IPS-11a (cell line): Measurements from ENCODE around the gene PDE9A.
A peak's percentile ranks its signal among the peaks of the same experiment; 100 is the strongest.
"Not testable (repeated sequence)": the region's sequence is repeated elsewhere in the genome, so short reads cannot be mapped to it uniquely, and the experiment has no call there.

Experiments
- H3K4me3 ChIP-seq: one replicate; pipeline ENCODE4 v1.5.1; 2013; ENCODE audit warnings: low read depth, low read length, control low read depth

PDE9A gene

DNA sequence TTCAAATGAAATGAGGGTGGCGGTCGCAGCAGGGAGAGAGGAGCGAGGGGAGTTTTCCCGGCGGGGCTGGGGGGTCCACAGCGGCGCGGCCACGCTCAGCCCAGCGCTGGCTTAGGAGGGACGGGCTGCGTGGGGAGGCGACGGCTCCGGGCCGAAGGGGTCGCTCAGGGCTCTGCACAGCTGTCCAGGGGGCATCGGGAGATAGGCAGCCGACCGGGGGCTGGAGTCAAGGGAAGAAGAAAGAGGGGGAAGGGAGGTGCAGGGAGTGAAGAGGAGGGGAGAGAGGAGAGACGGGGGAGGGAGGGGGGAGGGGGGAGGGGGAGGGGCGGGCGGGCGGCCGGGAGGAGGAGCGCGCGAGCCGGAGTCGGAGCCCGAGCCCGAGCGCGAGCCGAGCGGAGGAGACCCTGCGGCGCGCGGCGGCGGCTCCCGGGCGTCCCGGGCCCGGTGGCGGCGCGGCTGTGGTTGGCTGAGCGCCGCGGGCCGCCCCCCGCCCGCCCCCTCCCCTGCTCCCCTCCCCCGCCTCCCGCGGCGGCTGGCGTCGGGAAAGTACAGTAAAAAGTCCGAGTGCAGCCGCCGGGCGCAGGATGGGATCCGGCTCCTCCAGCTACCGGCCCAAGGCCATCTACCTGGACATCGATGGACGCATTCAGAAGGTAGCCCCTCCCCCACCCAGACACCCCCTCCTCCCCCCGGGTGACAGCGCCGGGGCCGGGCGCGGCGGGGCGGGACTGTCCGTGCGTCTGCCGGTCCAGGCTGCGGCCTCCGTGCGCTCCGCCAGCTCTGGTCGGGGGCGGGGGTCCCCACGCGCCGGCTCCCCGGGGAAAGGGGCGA, at the start of gene PDE9A:
Gene PDE9A (plus strand): TSS at position 391 of the 831 bp plus-strand sequence. CDS start 194 bp downstream, at position 585.
- peak within 1 kb of the TSS; percentile 64 for H3K4me3 ChIP-seq

DNA sequence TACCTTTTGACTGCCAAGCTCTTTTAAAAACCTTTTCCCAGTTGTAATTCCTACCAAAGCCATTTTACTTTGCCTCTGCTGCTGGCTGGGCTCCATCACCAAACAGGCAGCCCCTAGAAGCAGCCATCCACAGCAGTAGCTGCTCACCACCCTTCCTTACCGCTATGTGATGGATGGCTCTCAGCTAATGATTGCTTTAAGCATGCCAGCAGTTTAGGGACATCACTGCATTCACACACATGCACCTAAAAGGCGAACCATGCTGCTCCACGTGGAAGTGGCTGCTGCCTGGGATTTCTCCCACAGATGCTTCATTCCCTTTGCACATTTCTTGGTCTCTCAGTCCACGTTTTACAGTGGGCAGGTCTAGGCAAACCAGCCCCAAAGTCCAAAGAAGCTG, 46.3 kb upstream of the PDE9A start:
- no peak overlapping the region for H3K4me3 ChIP-seq

DNA sequence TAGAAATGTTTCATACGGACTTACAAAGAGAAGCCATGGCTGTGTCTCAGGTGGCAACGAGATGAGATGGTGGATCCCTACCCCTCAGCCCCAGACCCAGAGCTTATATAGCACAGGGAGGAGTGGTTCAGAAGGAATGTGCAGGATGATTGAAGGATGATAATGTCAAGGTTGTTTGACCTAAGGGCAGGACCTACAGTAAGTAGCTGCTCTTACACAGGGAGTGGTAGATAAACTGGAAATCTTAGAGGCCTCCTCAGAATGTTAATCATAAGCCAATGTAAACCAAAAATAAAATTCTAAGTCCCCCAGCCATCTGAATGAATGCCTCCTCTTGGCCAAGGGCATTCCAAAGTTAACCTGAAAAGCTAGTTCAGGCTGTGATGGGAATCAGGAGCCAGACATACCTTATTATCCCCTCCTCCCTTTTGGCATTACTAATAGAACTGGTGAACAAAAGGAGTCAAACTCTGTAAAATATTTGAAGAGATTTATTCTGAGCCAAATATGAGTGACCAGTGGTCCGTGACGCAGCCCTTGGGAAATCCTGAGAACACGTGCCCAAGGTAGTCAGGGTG, 45.8 kb upstream of the PDE9A start:
- H3K4me3 ChIP-seq = no peak overlapping the region

DNA sequence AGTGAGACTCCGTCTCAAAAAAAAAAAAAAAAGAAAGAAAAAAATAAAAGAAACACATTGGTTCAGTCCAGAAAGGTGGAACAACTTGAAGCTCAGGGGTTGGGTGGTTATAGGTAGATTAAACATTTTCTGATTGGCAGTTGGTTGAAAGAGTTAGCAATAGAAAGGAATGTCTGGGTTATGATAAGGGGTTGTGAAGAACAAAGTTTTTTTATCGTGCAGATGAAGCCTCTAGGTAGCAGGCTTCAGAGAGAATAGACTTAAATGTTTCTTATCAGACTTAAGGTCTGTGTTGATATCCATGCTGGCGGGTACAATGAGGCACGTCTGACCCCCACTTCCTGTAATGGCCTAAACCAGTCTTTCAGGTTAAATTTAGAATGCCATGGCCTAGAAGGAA, 45.0 kb upstream of the PDE9A start:
- H3K4me3 ChIP-seq = no peak overlapping the region

DNA sequence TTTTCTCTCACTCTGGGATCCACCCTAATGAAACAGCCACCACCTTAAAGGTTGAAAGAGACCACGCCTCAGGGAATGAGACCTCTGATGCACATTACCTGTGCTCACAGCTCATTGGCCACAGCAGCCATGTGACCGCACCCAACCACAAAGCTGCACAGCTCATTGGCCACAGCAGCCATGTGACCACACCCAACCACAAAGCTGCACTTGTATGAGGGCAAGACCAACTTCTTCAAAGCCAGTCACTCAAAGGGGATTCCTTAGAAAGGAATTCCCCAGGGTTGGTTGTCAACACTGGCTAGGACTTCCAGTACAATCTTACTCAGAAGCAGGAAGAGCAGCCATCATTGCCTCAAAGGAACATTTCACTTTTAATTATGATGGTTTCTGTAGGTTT, 43.6 kb upstream of the PDE9A start:
- H3K4me3 ChIP-seq = no peak overlapping the region

DNA sequence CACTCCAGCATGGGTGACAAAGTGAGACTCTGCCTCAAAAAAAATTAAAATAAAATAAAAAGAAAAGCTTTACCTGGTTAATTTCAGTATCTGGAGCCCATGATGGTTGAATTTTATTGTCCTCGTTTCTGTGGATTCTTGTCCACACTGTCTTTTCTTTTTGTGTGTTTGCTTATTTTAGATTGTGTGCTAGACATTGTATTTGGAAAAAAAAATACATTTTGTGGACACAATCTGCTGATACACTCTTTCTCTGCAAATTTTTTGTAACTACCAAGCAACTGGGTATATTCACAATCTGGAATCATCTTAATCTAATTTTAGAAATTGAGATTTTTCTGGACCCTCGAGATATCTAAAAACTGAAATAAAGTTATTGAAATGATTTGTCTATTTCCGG, 41.6 kb upstream of the PDE9A start:
- H3K4me3 ChIP-seq = no peak overlapping the region

DNA sequence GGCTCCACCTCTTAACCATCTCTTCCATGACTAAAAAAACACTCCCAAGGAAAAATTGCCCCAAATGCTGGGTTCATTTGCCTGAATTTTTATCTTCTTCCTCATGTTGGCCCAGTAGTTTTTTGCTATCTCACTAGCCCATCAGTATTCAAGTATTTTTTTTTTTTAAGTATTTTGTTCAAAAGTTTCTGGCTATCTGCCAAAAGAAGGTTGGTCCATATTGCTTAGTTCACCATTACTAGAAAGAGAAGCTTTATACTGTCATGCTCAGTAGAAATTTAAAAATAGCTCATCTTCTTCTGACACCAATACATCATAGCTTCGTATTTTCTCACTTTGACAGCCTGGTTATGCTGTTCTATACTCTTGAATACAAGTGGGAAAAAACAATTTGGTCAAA, 41.0 kb upstream of the PDE9A start:
- H3K4me3 ChIP-seq = no peak overlapping the region

DNA sequence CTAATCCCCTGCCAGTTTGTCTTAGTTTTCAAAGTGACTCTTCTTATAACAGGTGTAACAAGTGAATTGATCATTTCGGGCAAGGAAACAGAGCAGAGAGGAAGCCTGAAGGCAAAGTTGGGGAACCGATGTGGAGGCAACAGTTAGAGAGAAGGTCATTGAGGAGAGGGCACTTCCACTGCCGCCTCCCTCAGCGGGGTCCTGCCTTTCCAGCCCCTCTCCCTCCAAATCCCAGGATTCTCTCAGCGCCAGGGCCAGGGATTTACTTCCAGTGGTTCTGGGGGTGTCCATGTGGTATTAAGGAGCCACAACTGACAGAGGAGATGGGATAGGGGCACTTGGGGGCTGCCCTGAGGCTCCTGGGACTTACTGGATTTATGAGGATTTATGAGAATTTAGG, 39.7 kb upstream of the PDE9A start:
- no peak overlapping the region for H3K4me3 ChIP-seq

DNA sequence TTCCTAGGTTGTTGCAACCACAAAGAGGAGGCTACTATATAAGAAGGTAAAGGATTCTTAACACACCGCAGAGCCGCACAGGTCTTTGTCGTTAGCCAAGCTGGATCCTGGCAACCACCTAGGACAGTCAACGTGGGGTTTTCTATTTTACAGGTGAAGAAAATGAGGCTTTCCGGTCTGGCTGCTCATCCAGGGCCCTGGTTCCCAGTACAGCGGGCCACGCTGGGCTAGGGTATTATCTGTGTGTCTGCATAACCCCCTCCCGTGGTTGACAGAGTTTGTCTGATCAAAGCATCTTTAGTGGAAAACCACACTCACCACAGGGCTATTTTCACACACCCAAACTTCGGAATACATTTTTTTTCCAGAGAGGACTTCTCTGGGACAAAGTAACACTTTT, 39.0 kb upstream of the PDE9A start:
- no peak overlapping the region for H3K4me3 ChIP-seq

DNA sequence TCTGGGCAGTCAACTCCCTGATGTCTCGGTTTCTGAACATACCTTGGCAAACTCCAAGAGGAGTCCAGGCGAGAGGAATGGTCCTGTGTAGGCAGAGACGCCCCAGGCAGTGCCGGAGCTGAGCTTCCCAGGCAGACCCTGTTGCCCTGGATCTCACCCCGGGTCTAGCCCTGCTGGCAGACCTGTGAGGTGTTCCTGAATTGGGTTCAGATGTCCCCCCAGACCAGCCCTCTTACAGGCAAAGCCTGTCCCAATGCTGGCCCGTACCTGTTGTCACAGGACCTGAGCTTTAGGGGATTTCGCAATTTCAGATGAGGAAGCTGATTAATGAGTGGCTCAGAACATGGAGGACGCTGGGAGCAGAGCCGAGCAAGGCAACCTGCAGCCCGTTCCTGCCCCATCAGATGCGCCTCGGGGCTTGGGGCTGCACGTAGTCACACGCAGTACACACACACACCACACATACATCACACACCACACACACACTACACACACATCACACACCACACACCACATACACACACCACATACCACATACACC, 38.5 kb upstream of the PDE9A start:
- no peak overlapping the region for H3K4me3 ChIP-seq

DNA sequence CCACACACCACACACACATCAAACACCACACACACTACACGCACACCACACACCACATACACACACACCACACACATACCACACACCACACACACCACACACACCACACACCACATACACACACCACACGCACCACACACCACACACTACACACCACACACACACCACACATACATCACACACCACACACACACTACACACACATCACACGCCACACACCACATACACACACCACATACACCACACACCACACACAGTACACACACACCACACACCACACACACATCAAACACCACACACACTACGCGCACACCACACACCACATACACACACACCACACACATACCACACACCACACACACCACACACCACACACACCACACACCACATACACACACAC, 38.0 kb upstream of the PDE9A start:
- not testable (repeated sequence) for H3K4me3 ChIP-seq

DNA sequence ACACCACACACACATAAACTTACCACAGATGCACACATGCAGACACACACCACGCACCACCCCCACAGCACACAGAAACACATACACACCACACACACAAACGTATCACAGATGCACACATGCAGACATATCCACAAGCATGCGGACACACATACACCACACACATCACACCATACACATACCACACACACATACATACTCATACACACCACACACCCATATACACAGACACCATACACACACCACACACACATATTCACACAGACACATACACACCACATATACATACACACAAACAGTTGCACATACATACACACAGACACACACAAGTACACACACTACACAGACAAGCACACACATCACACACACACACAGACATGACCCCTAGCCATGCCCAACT, 37.5 kb upstream of the PDE9A start:
- no peak overlapping the region for H3K4me3 ChIP-seq

DNA sequence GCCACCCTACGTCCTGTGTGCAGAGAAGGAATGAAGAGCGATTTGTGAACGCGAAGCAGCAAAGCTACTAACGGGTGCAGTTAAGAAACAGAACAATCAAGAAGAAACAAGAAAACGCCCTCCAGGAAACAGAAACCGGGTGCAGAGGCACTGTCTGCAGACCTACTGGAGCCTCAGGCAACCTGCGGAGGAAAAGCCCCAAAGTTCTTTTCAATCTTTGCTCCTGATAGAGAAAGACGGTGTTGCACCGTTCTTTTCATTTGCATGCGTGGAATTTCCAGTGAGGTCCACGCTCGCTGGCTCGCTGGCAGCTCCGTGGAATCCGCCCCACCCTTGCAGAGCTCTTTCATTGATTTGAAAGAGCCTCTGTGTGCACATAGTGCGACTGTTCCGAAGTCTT, 37.0 kb upstream of the PDE9A start:
- no peak overlapping the region for H3K4me3 ChIP-seq

DNA sequence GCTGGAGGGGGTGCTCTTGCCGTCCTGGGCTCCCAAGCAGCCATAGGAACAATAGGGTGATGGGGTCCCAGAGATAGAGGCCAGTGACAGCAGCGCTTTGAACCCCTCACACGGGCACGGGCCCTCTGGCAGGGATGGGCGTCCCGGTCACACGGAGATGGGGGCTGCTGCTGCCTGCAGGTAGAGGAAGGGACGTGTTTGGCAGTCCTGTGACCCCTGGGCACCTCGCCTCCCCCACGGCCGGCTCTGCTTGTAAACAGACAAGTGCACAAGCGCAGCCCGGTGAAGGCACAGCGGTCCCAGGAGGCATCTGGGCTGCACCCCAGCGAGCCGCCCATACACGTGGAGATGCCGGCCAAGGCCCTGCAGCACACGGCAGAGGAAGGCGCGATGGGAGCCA, 36.5 kb upstream of the PDE9A start:
- no peak overlapping the region for H3K4me3 ChIP-seq

DNA sequence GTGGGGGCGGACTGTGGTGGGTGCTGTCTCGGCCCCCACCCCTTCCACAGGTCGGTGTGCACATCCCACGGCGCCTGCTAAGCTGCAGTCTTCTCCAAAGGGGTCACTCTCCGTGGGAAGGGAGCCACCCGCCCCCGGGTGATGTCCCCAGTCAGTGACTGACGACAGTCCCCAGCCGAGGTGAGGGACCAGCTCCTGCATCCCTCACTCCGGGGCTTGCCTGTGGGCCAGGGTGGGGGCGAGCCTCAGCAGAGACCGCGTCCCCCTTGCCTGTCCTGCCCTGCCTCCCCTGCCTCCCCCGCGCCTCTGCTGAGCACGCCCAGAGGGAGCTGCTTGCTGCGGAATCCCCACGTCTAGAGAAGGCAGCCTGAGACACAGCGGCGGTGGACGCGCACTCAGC, 35.9 kb upstream of the PDE9A start:
- no peak overlapping the region for H3K4me3 ChIP-seq

DNA sequence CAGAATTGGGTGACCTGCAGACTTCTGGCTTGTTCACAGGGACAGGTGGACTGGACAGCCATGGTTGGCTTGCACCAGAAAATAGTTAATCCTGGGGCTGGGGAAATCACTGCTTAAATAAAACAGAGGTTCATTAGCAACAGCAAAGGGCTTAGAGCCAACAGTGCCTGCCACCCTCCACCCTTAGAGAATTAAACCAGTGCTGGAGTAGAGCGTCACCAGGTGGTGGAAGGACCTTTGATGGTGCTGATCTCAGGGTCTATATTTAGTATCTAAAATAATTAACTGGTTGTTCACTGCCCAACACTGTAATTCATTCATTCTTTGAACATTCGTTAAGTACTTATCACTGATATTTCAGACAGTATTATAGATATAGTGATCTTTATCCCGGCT, 34.7 kb upstream of the PDE9A start:
- no peak overlapping the region for H3K4me3 ChIP-seq

DNA sequence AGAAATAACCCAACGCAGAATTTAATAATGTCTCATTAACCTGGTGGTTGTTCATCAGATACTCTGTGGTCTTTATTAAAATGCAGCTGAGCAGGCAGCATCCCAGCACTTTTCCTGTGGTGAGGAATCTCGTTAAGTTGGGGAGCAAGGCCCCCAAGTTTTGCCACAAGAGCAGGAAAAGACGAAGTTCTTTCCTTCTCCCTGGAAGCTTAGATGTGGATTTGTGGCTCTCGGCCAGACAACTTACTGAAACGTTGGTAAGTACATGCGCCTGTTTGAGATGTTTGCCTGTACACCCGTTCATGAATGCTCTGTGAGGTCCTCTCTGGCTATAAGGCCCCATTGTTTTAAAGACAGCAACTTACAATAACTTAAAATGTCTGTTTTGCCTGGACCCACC, 34.3 kb upstream of the PDE9A start:
- H3K4me3 ChIP-seq = no peak overlapping the region

DNA sequence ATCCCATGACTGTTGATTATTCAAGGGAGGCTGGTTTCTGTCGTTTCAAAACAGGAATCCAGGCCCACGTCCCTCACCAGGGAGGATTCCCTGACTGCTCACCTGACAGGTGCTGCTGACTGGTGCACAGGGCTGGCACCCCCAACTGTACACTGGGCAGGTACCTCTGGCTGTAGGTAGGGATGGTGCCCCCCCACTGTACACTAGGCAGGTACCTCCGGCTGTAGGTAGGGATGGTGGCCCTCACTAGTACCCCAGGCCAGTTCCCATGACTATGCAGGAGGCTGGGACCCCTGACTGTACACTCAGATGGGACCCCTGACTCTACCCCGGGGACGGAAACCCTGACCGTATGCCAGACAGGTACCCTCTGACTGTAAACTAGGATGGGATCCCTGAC, 33.6 kb upstream of the PDE9A start:
- H3K4me3 ChIP-seq = no peak overlapping the region

DNA sequence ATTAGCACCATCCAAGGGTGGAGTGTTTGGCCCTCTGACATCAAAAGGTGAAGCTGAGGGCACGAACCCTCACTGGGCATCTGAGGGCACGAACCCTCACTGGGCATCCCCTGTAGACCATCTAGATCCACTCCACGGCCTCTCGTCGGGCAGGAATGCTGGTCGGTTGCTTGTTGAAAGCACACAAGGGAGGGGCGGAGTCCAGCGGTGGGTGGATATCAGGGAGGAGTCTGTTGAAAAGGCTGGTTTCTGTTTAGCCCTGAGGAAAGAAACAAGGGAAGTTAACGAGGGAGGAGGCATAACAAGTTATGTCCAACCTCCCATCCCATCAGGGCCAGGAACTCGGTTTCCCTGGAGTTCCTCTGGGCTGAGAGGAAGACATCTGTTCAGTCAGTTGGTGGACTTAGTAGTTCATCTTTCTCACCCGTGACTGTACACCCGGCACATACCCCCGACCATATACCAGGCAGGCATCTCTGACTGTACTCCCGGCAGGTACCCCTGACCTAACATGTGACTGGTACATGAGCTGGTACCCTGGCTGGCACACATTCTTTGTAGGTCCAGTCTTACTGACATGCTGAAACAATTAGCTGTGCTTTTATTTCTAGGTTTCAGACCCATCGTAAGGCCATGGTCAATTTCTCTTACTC, 32.1 kb upstream of the PDE9A start:
- H3K4me3 ChIP-seq = no peak overlapping the region

DNA sequence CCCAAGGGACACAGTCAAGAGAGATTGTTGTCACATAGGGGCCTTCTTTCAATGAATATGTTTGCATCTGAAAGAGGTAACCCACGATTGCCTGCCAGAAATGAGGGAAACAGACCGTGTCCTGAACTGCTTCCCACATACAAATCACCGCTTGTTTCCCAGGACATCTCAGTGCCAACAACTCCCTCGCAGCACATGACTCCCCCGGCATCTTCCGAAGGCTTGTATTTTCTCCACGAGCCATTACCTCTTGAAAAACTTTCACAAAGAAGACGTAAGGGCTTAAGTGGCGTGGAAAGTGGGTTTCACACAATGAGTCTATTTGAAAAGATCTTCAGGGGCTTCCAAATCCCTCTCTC, 31.6 kb upstream of the PDE9A start:
- no peak overlapping the region for H3K4me3 ChIP-seq

DNA sequence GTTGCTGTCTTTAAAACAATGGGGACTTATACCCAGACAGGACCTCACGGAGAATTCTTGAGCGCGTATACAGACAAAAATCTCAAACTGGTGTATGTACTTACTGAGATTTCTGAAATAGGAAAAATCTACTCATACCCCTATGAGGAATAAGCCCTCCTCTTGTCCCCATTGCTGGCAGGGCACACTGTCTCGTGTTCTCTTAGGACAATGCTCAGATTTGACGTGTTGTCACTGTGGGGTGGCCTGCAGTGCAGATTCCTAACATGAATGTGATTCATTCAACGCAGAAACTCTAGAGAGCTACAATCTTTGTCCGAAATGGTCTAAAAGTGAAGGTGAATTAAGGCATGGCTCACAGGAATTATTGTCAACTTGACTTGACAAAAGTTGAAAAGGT, 31.1 kb upstream of the PDE9A start:
- H3K4me3 ChIP-seq = no peak overlapping the region

DNA sequence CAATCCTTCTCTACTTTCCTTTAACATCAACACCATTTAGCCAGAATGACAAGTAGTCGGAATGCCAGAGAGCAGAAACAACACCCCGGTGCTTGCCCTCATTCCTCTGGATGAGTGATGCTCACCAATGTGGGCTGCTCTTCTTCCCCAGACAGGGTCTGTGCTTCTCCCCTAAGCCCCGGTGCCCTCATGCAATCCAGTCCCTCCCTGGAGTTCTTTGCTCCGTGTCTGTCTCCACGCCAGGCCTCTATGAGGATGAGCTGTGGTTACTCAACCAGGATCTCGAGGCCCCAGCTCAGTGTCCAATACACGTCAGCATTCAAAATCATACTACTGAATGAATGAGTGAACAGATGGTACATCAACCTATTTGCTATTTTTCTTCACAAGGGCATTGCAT, 29.7 kb upstream of the PDE9A start:
- H3K4me3 ChIP-seq = no peak overlapping the region
